IPS-15b (cell line): Measurements from ENCODE around the gene UGT1A9.

Experiments
- H3K27me3 ChIP-seq: one replicate; pipeline ENCODE4 v1.6.1; 2013; ENCODE audit warnings: low read length; ENCODE audit not compliant: control insufficient read depth, insufficient read depth
- H3K36me3 ChIP-seq: one replicate; pipeline ENCODE4 v1.6.1; 2013; ENCODE audit warnings: low read length; ENCODE audit not compliant: control insufficient read depth, insufficient read depth
- H3K4me1 ChIP-seq: one replicate; pipeline ENCODE4 v1.6.1; 2013; ENCODE audit warnings: mild to moderate bottlenecking, low read length; ENCODE audit not compliant: control insufficient read depth, insufficient read depth
- H3K4me3 ChIP-seq: one replicate; pipeline ENCODE4 v1.5.1; 2013; ENCODE audit warnings: low read depth, low read length
- H3K9ac ChIP-seq: one replicate; pipeline ENCODE4 v1.6.1; 2013; ENCODE audit warnings: low read depth, mild to moderate bottlenecking, low read length
- H3K9me3 ChIP-seq: one replicate; pipeline ENCODE4 v1.6.1; 2013; ENCODE audit warnings: mild to moderate bottlenecking, low read length; ENCODE audit not compliant: control insufficient read depth, insufficient read depth

The UGT1A9 gene

DNA sequence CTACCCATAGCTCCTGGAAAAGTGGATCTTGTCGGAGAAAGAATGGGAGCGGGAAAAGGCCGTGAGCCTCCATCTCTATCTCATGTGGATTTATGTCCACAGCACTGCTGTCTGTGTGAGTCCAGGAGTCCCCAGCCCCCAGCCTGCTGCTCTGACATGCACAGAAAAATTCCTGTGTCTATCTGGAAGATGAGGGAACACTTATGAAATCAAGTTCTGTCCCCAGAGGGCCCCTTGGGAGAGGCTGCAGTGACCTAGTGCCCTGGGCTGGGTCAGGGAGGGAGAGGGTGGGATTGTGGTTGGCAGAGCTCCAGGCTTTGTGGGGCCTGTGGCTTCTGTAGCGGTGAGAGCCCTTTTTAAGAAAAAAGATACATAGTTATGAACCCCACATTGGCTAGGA lies 145.1 kb downstream of the UGT1A9 start:
- H3K4me3 ChIP-seq = no peak overlapping the region
- H3K4me1 ChIP-seq = no peaks in the 10 kb centered on the region
- H3K9me3 ChIP-seq = no peaks in the 10 kb centered on the region
- H3K9ac ChIP-seq = no peak overlapping the region
- no peaks in the 10 kb centered on the region for H3K36me3 ChIP-seq
- H3K27me3 ChIP-seq = no peaks in the 10 kb centered on the region

DNA sequence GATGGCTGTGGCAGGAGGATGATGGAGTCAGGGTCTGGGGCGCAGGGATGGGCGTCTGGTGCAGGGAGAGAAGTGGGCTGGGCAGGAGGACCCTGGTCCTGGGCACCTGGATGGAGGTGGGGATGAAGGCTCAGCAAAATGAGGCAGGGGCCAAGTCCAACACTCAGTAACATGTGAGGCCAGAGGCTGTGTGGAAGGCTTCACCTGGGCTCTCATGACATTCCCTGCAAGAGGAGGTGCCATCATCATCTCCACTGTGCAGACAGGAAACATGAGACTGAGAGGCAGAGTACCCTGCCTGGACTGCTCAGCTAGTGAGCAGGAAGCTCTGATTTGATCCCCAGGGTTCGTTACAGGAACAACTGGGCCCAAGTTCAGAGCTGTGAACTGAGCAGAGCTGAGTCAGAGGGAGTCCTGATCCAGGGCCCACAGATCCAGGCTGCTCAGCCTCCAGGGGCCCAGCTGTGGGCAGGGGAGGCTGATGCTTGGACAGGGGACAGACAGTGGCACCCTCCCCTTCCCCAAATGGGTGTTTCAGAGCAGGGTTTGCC lies 145.7 kb downstream of the UGT1A9 start:
- no peaks in the 10 kb centered on the region for H3K9me3 ChIP-seq
- H3K27me3 ChIP-seq = no peaks in the 10 kb centered on the region
- no peaks in the 10 kb centered on the region for H3K4me1 ChIP-seq
- H3K4me3 ChIP-seq = no peak overlapping the region
- no peaks in the 10 kb centered on the region for H3K36me3 ChIP-seq
- no peak overlapping the region for H3K9ac ChIP-seq

DNA sequence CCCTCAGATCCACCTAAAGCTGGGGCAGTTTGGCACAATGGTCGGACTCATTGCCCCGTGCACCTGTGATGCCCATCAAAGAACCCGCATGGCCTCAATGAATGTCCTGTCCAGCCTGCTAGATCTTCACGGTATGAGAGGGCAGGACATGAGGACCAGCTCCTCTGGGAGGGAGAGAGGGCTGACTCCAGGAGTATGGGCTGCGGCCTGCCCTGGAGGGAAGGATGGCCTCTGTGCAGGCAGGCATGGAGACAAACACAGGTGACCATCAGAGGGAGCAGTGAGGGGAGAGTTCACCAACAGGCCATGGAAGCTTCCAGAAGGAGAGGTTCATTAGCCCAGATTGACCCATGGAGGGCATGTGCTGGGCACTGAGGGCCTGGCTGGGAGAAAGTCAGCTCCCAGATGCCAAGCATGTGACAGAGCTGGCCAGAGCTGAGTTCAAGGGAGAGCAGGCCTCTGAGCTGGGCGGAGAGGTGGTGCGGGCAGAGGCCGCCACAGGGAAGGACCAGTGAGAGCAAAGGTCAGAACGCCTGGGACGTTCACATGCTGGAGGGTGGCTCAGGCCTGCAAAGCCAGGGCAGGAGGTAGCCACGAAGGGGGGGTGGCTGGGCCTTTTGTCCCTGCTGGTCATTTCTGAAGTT lies 146.4 kb downstream of the UGT1A9 start:
- Histone ChIP-seq H3K4me3 (no peak overlapping the region), H3K9ac (no peak overlapping the region), H3K9me3 (no peaks in the 10 kb centered on the region), H3K4me1 (no peaks in the 10 kb centered on the region), H3K27me3 (no peaks in the 10 kb centered on the region), H3K36me3 (no peaks in the 10 kb centered on the region)

DNA sequence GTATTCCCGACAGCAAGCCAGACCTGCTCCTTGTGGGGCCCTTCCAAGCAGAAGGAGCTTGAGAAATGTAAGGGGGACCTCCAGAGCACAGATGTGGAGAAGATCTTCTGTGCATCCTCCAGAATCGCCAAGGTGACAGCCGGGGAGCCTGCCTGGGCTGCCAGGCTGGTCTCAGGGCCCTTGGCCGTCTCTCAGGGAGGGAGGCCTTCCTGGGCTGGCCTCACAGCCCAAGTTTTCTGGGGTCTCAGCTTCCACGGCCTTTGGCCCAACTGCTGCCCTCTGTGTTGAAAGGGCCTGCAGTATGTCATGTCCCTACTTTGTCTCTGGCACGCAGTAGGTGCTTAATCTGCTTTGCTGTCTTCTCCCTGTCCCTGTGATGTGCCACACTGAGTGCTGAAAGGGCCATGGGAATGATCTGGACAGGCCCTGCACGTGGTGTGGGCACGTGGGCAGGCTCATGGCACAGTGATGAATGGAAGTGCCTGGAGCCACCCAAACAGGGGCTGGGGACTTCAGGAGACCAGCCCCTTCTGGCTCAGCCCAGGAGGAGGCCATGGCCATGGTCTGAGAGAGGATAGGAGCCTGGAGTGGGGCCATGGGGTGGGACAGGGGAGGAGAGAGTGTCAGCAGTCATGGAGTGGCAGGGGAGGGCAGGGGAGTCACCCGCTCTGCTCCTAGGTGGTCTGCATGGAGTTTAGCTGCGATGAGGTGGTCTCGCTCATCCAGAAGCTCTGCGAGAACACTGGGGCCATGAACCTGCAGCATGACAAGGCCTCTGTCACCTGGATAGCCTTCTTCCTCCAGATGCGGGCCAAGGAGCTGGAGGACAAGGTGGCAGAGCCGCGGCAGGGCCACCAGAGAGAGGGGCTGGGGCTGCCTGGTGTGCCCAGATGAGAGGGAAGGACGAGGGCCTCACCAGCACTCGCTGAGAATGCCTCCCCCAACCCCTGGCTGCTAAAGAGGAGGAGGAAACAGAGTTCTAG lies 147.2 kb downstream of the UGT1A9 start:
- Histone ChIP-seq H3K4me1 (no peaks in the 10 kb centered on the region), H3K9me3 (no peaks in the 10 kb centered on the region), H3K4me3 (no peak overlapping the region), H3K9ac (no peak overlapping the region), H3K27me3 (no peaks in the 10 kb centered on the region), H3K36me3 (no peaks in the 10 kb centered on the region)

DNA sequence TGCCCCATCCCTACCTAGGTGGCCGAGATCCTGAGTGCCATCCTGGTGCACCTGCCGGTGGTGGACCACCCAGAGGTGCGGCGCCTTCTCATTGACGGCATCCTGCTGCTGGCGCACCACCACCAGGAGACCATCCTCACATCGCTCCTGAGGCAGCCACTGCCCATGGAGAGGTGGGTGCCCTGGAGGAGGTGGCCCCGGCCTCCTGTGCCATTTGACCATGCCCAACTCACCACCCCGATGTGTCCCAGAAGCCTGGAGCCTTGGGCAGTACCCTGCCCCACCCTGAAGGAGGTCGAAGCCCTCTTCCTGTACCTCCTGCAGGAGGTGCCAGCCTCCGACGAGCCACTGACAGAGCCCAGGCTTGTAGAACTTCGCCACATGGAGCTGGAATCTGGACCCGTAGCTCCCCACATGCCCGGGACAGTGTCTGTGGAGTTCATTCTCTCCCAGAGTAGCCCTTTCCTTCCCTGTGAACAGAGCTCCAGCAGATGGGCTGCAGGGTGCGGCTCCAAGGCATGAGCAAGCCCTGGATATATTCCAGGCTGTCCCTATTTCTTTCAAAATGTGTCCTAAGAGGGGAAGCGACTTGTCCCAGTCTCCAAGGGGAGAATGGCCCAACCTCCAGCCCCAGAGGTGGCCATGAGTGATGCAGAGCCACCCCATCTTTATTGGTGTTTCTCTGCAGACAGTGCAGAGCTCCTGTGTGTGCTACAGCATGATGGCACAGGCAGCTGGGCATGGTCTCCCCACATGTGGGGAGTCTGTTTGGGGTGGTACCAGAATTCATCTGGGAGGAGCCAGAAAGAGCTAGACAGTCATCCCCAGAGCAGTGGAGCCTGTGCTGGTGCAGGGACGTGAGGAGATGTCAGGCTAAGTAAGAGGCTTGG lies 148.4 kb downstream of the UGT1A9 start:
- Histone ChIP-seq H3K4me3 (no peak overlapping the region), H3K9me3 (no peaks in the 10 kb centered on the region), H3K4me1 (no peaks in the 10 kb centered on the region), H3K36me3 (no peaks in the 10 kb centered on the region), H3K27me3 (no peaks in the 10 kb centered on the region), H3K9ac (no peak overlapping the region)

DNA sequence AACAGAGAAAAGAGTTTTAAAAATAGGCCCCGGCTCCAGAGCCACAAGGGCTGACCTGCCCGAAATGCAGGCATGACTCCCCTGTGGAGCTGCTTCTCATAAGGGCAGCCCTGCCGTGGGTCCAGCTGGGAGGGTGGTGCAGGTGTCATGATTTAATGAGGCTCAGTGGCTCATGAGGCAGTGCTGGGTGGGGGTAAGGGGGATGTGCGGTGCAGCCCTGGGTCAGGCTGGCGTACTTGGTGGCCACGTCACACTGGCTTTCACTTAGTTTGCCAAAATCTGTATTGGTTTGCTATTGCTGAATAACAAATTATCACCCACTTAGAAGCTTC lies 149.0 kb downstream of the UGT1A9 start:
- no peaks in the 10 kb centered on the region for H3K9me3 ChIP-seq
- no peaks in the 10 kb centered on the region for H3K27me3 ChIP-seq
- H3K4me1 ChIP-seq = no peaks in the 10 kb centered on the region
- no peaks in the 10 kb centered on the region for H3K36me3 ChIP-seq
- H3K4me3 ChIP-seq = no peak overlapping the region
- H3K9ac ChIP-seq = no peak overlapping the region

DNA sequence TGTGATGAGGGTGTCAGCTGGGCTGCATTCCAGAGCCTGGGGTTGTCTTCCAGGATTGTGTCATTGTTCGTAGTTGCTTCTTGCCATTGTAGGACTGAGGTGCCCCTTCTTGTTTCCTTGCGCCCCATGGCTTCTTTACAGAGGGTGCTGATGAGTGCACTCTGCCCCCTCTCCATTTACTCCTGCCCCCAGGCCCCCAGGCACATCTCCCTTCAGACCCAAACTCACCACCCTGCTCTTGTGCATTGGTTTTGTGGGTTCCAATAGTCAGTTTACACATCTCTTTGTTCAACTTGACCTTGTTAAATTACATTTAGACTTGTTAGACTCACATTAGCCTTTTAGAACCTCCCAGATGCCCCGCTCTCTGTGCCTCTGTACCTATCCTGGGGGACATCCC lies 149.5 kb downstream of the UGT1A9 start:
- Histone ChIP-seq H3K9me3 (no peaks in the 10 kb centered on the region), H3K9ac (no peak overlapping the region), H3K27me3 (no peaks in the 10 kb centered on the region), H3K4me3 (no peak overlapping the region), H3K36me3 (no peaks in the 10 kb centered on the region), H3K4me1 (no peaks in the 10 kb centered on the region)

DNA sequence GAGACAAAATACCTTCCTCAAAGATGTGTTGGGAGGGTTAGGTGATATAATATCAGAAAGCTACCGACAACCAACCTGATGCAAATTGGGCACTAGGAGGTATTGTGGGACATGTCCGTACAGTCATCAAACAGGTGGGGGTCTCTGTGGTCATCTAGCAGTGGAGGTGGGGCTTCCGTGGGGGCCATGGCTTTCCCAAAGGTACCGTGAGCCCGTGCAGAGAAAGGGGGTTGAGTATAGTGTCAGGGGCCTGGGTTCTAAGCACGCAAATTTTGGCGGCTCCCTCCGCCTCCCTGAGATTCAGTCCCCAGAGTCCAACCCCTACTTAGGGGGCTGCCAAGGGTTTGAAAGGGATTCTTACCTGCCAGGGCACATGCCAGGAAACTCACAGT lies 150.0 kb downstream of the UGT1A9 start:
- Histone ChIP-seq H3K36me3 (no peaks in the 10 kb centered on the region), H3K9ac (no peak overlapping the region), H3K4me1 (no peaks in the 10 kb centered on the region), H3K9me3 (no peaks in the 10 kb centered on the region), H3K27me3 (no peaks in the 10 kb centered on the region), H3K4me3 (no peak overlapping the region)

DNA sequence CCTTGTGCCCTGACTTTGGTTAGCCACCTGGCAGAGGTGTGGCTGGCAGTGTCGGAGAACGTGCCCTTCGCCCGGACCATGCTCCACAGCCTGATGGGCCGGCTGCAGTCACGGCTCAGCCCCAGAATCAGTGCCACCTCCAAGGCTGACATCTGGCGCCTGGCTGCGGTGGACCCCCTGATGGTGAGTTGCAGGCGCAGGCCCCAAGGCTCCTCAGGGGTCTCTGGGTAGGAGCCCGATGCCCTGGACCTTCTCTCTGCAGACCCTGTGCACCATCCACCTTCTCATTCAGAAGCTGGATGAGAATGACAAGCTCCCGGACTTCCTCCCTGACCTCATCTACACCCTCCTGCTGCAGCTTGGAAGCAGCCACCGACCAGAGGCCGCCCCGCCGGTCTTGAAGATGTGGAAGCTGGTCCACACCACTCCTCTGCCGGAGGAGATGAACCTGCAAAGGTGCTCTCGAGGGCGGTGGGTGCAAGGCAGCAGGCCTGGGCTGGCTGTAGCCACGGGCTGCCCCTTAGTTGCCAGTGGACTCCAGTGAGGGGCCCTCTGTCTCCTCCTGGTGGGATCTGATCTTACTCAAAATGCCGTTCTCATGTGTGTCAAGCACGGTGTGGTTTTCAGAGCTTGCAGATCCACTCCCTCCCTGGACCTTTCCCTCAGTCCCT lies 150.5 kb downstream of the UGT1A9 start:
- Histone ChIP-seq H3K4me1 (no peaks in the 10 kb centered on the region), H3K36me3 (no peaks in the 10 kb centered on the region), H3K4me3 (no peak overlapping the region), H3K27me3 (no peaks in the 10 kb centered on the region), H3K9ac (no peak overlapping the region), H3K9me3 (no peaks in the 10 kb centered on the region)
